Smooth muscle cell of the brain vasculature (primary cell): ENCODE measurements around the gene DKK1.
"Not testable (repeated sequence)": the region's sequence is repeated elsewhere in the genome, so short reads cannot be mapped to it uniquely, and the experiment has no call there.

ENCODE experiments used
- DNase-seq: peaks from one replicate; pipeline ENCODE4 v3.0.0-alpha.2; 2012; ENCODE audit warnings: low read depth, low spot score

DKK1 gene

DNA sequence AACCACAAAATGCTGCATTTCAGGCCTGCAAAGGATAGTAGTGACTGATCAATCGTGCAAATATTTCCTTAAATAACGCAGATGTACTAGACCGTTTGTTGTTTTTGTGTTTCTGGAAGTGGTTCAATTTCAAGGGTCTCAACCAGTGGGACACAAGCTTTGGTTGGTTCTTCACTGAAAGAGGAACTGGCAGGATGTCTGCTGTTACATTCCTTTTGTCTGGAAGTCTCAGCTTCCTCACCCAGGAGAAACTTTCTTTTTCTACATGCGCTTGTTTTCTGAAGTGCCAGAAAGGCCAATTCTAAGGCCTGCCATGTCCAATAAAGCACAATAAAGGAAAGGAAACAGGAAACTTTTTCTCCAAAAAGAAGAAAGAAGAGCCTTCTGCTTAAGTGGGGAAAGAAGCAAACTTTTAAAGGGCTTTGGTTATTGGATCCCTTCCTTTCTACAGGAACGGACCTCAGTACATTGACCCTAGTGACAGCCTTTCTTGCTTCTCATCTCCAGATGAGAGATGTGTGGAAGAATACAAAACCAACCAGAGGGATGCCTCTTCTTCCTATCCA is 4.1 kb downstream of the DKK1 start:
- no peak for DNase-seq

GRCh38 chr10:52318822-52319464 is 4.9 kb downstream of the DKK1 start:
- DNase-seq: no peak

DNA sequence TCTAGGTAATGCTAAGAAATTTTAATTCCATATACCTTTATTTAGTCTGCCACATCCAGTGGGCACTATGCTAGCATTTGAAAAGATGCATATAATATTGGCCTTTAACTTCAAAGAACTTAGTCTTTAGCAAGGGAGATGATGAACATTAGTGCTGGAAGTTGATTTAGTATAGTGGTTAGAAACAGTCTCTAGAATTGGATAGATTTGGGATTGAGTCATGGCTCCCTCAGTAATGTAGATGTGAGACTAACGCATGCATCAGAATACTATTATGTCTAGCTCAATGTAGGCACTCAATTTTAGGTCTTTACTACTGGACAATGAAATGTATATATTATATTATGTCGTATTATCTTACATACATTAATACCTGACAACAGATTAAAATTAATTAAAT is 5.8 kb downstream of the DKK1 start:
- DNase-seq: no peak

- no peak for DNase-seq
These were observed 8.2 kb downstream of the DKK1 start for GRCh38 chr10:52322323-52322722.

DNA sequence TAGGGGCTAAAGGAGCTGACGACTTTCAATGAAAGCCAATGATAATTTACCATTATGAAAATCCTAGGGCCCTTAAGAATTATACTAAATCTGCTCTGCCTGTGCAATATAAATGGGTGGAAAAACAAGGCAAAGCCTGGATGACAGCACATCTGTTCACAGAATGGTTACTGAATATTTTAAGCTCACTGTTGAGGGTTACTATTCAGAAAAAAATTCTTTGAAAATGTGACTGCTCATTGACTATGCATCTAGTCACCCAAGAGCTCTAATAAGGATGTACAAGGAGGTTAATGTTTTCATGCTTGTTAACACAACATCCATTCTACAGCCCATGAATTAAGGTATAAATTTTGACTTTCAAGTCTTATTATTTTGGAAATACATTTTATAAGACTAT is 8.9 kb downstream of the DKK1 start:
- DNase-seq: no peak

DNA sequence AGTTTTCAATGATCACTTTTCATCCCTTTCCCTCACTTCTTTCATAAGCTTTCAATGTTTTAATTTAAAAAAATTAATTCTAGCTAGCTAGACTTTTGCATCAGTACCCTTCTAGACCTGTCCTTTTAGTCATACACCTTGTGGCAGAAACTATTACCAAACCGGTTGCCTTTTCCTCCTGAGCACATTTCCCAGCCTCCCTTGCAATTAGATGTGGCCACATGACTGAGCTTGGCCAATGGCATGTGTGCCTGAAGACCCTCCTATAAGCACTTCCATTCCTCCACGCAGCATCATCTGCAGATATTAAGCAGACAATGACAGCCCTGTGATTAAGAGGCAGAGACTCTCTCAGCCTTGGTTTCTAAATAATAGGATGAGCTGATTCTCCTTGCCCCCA is 12.3 kb downstream of the DKK1 start:
- DNase-seq: no peak

DNA sequence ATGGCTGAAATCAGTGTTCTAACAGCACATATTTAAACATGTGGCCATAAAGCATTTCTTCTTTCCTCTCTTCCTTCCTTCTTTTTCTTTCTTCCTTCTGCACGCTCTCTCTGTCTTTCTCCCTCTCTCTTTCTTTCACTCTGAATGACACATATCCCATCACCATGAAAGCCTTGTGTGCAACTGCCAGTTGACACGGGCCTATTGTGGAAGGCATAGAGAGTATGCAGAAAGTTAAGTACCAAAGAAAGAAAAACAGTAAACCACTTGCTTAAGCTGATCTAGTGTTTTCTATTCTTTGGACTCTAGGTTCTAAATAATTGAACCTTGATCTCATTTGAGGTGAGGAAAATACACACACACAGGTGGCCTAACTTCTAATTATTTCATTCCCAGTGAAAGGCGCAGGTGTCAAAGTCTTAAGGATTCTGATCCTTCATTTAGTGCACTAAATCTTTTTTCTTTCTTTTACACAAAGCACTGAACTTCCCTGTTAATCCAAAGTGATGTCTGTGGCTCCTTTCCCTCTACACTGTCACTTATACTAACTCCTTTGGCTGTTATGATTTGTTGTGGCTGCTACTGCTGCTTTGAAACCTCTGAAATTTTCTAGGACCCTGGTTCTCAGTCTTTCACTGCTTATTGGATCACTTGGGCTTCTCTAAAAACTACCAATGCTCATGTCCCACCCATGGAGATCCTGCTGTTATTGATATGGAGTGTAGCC is 17.7 kb downstream of the DKK1 start:
- DNase-seq: no peak

DNA sequence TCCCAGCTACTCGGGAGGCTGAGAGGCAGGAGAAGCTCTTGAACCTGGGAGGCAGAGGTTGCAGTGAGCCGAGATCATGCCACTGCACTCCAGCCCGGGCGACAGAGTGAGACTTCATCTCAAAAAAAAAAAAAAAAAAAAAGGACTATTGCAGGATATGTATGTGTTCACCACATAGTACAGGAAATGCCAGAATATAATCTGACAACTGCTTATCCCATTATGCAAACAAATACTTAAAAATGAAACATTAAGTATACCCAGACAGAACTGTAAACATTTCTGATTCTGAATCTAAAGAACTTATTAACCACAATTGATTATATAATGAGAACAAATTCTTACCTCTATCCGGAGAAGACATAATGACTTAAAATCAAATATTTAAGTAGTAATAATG is 18.7 kb downstream of the DKK1 start:
- no peak for DNase-seq

DNA sequence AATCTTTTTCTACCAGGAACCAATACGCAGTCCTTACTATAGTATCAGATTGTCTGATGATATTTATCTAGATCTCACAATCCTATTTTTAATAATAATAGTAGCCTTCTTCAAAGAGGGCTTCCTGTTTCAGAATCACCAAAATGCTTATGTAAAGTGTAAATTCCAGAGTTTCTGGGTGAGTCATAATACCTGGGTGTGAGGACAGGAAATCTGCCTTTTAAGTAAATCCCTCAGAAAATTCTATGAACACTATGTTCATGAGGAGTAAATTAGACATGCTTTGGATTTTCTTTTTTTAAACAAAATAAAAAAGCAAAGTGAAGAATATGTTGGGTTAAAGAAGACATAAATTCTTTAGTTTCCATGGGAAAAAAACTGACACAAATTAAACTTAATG is 20.5 kb downstream of the DKK1 start:
- DNase-seq: no peak

- DNase-seq: no peak
These were observed 21.6 kb downstream of the DKK1 start for GRCh38 chr10:52335665-52336064.

DNA sequence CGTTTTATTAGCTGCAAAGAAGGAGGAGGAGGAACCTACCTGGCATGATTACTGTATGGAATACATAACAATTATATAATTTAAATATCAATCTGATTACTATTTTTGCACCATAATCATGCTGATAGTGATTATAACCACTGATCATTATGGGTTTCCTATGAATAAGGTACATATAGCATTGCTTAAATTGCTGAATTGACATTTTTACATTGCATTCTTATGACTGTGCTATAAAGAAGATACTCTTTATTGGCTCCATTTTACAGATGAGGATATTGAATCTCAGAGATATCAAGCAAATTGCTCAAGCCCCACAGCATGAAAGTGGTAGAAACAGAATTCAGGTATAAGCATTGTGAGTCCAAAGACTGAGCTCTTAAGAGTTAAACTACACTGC is 23.1 kb downstream of the DKK1 start:
- DNase-seq: no peak

DNA sequence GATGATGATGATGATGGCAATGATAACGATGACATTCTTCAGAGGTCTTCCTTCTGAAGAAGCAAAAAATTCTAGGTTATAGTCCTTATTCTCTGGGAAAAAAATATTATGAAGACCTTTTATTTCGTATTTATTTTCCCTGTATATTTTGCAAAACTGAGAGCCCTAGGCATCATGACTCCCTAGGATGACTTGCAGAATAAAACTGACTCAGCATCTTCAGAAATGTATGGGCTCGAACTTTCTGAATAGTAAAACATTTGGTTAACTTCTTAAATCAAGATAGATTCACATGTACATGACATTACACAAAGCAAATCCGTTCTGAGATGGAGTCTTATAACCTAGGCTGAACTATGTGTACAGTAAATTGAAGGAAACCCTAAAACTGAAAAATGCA is 29.4 kb downstream of the DKK1 start:
- DNase-seq: no peak

- no peak for DNase-seq
These were observed 32.6 kb downstream of the DKK1 start for GRCh38 chr10:52346394-52347326.

GRCh38 chr10:52347327-52347667 is 33.2 kb downstream of the DKK1 start:
- no peak for DNase-seq

- DNase-seq: no peak
These were observed 34.0 kb downstream of the DKK1 start for GRCh38 chr10:52348037-52348564.

DNA sequence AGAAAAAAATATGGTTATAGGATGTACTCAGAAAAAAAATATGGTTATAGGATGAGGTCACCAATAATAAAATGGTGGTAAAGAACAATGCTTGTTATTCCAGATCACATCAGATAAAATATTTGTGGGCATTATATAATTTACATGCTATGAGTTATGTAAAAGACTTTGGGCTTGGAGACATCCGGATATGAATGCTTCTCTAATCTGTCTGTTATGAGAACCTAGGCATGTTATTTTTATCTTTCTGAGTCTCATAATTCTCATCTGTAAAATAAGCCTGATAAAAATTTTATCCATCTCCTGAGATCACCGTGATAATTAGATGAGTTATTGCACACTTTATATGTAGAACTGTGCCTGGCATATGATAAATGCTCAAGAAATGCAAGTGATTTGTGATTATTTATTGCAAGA is 37.8 kb downstream of the DKK1 start:
- DNase-seq: no peak

DNA sequence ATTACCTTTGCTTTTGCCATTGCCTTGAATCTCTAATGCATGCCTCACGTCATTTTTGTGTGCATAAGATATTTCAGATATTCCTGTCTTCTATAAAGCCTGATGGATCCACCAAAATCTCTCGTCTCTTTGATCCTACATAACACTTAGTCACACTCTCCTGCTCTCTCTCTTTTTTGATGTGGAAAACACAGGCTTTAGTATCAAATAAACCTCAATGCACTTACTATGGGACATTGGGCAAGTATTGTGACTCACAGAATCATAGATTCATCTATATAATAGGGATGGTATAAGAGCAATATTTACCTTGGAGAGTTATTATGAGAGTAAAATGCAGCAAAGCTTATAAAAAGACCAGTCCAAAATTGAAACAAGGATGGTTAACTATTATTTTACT is 39.1 kb downstream of the DKK1 start:
- DNase-seq: no peak

DNA sequence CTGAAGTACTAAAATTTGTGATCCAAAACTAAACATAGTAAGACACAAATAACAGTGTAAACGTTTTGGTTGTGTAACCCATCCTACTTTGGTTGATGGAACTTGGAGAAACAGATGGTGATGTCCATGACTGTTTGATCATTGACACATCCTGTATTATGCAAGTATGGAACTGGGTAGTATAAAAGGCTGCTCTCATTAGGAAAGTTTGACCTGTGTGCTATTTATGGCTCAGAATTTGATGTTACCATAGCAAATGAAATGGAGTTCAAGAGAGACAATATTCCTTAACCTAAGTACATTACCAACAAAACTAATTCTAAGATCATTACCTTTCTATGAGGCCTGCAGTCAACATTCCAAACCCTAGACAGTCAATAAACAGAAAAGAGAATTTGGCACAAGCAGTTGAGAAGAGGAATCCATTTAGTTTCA is 39.9 kb downstream of the DKK1 start:
- no peak for DNase-seq

GRCh38 chr10:52357971-52358370 is 43.9 kb downstream of the DKK1 start:
- no peak for DNase-seq

- DNase-seq: no peak
These were observed 45.4 kb downstream of the DKK1 start for GRCh38 chr10:52359441-52359840.

DNA sequence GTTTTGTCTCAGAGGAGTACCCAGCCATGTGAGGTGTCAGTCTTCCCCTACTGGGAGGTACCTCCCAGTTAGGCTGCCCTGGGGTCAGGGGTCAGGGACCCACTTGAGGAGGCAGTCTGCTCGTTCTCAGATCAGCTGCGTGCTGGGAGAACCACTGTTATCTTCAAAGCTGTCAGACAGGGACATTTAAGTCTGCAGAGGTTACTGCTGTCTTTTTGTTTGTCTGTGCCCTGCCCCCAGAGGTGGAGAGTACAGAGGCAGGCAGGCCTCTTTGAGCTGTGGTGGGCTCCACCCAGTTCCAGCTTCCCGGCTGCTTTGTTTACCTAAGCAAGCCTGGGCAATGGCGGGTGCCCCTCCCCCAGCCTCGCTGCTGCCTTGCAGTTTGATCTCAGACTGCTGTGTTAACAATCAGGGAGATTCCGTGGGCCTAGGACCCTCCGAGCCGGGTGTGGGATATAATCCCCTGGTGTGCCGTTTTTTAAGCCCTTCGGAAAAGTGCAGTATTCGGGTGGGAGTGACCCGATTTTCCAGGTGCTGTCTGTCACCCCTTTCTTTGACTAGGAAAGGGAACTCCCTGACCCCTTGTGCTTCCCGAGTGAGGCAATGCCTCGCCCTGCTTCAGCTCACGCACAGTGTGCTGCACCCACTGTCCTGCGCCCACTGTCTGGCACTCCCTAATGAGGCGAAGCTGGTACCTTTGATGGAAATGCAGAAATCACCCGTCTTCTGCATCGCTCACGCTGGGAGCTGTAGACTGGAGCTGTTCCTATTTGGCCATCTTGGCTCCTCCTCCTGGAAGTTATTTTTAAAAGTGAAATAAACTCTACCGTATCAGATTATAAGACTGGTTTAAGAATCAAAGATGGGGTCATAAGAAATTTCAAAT is 51.7 kb downstream of the DKK1 start:
- not testable (repeated sequence) for DNase-seq
